Kidney epithelial cell (primary cell): Measurements from ENCODE around the gene PRIM1. TPM values are rescaled to one million over a fixed set of nuclear protein-coding genes. Genes with fewer than 3 reads are reported as not detected.
A peak's percentile ranks its signal among the peaks of the same experiment; 100 is the strongest.
"Not testable (repeated sequence)": the region's sequence is repeated elsewhere in the genome, so short reads cannot be mapped to it uniquely, and the experiment has no call there.

Source experiments
- DNase-seq: peaks from one replicate; pipeline ENCODE4 v3.0.0-alpha.2; 2010; ENCODE audit warnings: low read depth
- H3K27me3 ChIP-seq: 2 replicates; pipeline ENCODE4 v1.6.0; 2011; ENCODE audit warnings: low read length; ENCODE audit not compliant: control insufficient read depth, insufficient read depth
- H3K36me3 ChIP-seq: 2 replicates; pipeline ENCODE4 v1.5.1; 2011; ENCODE audit warnings: low read length; ENCODE audit not compliant: control insufficient read depth, insufficient read depth
- H3K4me3 ChIP-seq: 2 replicates; pipeline ENCODE4 v1.5.1; 2011; ENCODE audit warnings: low read depth, mild to moderate bottlenecking, control low read depth, low read length
- total RNA-seq: library from RNA; depleted of rRNA; stranded (reverse); fragments of >200 nt; gene quantifications from 2 replicates; pipeline ENCODE4 v1.2.3, GENCODE V29; 2015
- TF ChIP-seq, protein P1 (sequence below): IDR thresholded peaks from 2 replicates; pipeline ENCODE4 v1.5.1; 2011; ENCODE audit warnings: mild to moderate bottlenecking, moderate library complexity, low read length, control low read depth, inconsistent platforms; ENCODE audit not compliant: insufficient read depth, poor library complexity, severe bottlenecking

PRIM1 gene
- total RNA-seq, result 4.5 and 12.0 TPM in 2 replicates

DNA sequence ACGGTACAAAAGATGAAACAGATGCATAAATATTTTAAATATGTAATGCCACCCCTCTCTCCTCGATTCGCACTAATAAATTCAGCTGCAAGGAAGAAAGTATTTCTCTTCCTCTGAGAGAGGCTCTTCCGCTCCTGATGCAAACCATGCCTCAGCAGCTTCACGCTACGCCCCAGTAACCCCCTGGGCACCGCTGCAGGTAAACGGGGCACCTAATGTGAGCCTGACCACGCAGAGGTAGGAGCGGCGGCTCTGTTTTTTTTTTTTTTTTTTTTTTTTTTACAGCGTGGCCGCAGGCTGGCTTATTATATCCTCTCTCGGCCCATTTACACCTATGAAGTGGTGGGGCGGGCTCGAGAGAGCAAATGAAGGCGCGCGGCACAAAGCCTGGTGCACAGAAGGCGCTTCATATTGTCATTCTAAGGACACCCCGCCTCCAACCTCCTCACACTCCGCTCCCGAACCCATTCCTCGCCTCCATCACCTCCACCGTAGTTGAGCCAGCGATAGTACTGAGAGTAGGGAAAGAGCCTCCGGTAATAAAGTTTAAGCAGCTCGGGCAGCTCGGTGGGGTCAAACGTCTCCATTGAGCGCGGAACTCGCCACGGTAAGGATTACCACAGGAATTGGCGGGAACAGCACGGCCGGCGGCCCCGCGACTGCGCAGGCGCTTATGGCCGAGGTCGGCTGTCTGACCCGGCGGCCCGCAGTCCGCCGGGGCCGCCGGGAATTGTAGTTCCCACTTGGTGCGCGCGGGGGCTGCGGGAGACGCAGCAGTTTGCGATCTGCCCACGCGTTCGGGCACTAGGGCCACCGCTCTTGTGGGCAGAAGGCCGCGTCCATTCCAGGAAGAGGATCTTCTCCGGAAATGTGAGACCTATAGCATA lies at the start of gene PRIM1:
TSS of gene PRIM1 (minus strand) at position 612 of the 887 bp plus-strand sequence. CDS start at position 587, 25 bp downstream.
- H3K27me3 ChIP-seq, result no peaks in the 10 kb centered on the region
- H3K36me3 ChIP-seq, result no peaks in the 10 kb centered on the region
- TF ChIP-seq, protein P1, sequence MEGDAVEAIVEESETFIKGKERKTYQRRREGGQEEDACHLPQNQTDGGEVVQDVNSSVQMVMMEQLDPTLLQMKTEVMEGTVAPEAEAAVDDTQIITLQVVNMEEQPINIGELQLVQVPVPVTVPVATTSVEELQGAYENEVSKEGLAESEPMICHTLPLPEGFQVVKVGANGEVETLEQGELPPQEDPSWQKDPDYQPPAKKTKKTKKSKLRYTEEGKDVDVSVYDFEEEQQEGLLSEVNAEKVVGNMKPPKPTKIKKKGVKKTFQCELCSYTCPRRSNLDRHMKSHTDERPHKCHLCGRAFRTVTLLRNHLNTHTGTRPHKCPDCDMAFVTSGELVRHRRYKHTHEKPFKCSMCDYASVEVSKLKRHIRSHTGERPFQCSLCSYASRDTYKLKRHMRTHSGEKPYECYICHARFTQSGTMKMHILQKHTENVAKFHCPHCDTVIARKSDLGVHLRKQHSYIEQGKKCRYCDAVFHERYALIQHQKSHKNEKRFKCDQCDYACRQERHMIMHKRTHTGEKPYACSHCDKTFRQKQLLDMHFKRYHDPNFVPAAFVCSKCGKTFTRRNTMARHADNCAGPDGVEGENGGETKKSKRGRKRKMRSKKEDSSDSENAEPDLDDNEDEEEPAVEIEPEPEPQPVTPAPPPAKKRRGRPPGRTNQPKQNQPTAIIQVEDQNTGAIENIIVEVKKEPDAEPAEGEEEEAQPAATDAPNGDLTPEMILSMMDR, result no peak
- peak within 1 kb of the TSS; percentile 85 for H3K4me3 ChIP-seq
- DNase-seq, result no peak

DNA sequence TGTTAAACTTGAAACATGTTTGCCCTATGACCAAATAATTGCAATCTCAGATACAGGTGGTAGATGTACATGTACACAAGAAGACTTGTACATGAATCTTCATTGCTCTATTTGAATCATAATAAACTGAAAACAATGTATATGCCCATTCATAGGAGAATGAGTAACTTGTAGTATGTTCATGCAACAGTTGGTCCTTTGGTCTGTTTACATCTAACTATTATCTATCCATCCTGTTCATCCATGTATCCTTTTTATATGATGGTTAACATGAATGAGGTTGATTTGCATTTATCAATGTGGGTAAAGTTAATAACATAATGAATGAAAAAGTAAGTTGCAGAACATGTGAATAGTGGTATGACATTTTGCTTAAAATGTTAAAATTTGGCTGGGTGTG lies 48.1 kb upstream of the PRIM1 start:
- H3K36me3 ChIP-seq, result no peaks in the 10 kb centered on the region
- TF ChIP-seq, protein P1, result no peak
- no peak for DNase-seq
- no peaks in the 10 kb centered on the region for H3K27me3 ChIP-seq
- no peak overlapping the region for H3K4me3 ChIP-seq

DNA sequence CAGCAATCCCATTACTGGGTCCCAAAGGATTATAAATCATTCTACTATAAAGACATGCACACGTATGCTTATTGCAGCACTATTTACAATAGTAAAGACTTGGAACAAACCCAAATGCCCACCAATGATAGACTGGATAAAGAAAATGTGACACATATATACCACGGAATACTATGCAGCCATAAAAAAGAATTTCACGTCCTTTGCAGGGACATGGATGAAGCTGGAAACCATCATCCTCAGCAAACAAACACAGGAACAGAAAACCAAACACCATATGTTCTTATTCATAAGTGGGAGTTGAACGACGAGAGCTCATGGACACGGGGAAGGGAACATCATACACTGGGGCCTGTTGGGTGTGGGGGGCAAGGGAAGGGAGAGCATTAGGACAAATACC lies 47.2 kb upstream of the PRIM1 start:
- not testable (repeated sequence) for H3K4me3 ChIP-seq, H3K36me3 ChIP-seq, DNase-seq, H3K27me3 ChIP-seq

DNA sequence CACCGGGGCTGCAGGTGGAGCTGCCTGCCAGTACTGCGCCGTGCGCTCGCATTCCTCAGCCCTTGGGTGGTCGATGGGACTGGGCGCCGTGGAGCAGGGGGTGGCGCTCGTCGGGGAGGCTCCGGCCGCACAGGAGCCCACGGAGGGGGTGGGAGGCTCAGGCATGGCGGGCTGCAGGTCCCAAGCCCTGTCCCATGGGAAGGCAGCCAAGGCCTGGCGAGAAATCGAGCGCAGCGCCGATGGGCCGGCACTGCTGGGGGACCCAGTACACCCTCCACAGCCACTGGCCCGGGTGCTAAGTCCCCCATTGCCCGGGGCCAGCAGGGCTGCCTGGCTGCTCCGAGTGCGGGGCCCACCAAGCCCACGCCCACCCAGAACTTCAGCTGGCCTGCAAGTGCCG lies 43.7 kb upstream of the PRIM1 start:
- not testable (repeated sequence) for H3K36me3 ChIP-seq, H3K27me3 ChIP-seq, DNase-seq, H3K4me3 ChIP-seq

DNA sequence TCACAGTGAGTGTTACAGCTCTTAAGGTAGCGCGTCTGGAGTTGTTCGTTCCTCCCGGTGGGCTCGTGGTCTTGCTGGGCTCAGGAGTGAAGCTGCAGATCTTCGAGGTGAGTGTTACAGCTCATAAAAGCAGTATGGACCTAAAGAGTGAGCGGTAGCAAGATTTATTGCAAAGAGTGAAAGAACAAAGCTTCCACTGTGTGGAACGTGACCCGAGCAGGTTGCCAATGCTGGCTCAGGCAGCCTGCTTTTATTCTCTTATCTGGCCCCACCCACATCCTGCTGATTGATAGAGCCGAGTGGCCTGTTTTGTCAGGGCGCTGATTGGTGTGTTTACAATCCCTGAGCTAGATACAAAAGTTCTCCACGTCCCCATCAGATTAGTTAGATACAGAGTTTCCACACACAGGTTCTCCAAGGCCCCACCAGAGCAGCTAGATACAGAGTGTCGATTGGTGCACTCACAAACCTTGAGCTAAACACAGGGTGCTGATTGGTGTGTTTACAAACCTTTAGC lies 43.0 kb upstream of the PRIM1 start:
- DNase-seq, H3K4me3 ChIP-seq, H3K27me3 ChIP-seq: not testable (repeated sequence)

DNA sequence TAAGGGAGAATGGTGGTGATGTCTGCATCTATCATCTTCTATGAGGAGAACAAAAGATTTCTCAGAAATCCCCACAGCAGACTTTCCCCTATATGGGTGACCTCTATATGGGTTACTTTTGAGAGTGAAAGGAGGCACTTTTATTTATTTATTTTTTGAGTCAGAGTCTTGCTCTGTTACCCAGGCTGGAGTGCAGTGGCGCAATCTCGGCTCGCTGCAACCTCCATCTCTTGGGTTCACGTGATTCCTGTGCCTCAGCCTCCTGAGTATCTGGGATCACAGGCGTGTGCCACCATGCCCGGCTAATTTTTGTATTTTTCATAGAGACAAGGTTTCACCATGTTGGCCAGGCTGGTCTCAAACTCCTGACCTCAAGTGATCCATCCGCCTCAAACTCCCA lies 41.0 kb upstream of the PRIM1 start:
- H3K36me3 ChIP-seq, H3K27me3 ChIP-seq, DNase-seq, H3K4me3 ChIP-seq: not testable (repeated sequence)

More for the DNA sequence above, 43.0 kb upstream of the PRIM1 start:
- not testable (repeated sequence) for H3K36me3 ChIP-seq

DNA sequence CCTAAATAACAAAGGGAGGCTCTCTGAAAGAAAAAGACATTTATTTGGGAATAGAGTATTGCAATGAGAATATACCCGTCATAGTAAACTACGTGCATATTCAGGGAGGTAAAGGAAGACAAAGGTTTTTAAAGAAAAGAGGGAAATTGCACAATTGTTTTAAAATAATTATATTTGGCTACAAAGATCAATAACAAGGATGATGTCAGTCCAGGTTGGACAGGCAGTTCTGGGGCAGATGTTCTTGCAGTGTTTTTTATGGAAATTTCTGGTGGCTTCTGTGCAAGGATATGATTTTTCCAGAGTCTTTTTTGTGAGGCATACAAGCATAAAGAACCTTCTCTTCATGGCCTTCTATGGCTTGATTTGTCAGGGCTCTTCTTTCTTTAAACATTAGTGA lies 40.6 kb upstream of the PRIM1 start:
- no peaks in the 10 kb centered on the region for H3K27me3 ChIP-seq
- DNase-seq, result no peak

DNA sequence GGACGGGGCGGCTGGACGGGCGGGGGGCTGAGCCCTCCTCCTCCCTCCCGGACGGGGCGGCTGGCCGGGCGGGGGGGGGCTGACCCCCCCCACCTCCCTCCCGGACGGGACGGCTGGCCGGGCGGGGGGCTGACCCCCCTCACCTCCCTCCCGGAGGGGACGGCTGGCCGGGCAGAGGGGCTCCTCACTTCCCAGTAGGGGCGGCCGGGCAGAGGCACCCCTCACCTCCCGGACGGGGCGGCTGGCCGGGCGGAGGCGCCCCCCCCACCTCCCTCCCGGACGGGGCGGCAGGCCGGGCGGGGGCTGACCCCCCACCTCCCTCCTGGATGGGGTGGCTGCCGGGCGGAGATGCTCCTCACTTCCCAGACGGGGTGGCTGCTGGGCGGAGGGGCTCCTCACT lies 37.3 kb upstream of the PRIM1 start:
- H3K36me3 ChIP-seq, H3K27me3 ChIP-seq, DNase-seq, H3K4me3 ChIP-seq: not testable (repeated sequence)

More for the DNA sequence above, 40.6 kb upstream of the PRIM1 start:
- Histone ChIP-seq H3K36me3 (no peaks in the 10 kb centered on the region), H3K4me3 (no peak overlapping the region)
- TF ChIP-seq, protein P1, result no peak
